ENCODE results near the gene PPFIA4.

PPFIA4 gene

GRCh38 chr1:203040513-203041275, 14.4 kb downstream of the PPFIA4 start:
- no peak for DNase-seq (ENCODE audit: low spot score)

GRCh38 chr1:203041351-203041932, 15.2 kb downstream of the PPFIA4 start:
- DNase-seq (ENCODE audit: low spot score) = no peak

DNA sequence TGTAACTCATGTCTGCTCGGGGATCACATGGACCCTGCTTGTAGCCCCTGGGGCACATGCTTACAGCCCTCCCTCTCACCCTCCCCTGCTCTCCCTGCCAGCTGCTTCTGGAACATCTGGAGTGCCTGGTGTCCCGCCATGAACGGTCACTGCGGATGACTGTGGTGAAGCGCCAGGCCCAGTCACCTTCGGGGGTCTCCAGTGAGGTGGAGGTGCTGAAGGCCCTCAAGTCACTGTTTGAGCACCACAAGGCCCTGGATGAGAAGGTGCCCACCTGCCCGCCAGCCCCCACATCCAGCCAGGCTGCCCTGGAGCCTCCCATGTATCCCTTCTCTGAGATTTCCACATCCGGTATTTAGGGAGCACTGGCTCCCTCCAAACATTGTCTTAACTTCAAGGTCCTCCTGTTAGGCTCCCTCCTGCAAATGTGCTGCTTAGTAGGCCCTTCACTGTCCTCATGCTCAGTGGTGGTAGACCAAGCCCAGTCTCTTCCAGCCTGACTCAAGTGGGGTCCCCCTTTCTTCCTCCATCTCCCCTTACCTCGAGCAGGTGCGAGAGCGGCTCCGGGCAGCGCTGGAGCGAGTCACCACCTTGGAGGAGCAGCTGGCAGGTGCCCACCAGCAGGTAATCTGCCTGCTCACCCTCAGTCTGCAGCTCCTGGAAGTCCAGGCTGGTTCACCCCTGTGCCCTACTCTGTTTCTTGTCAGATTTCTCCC, 17.7 kb downstream of the PPFIA4 start:
- no peak for DNase-seq (ENCODE audit: low spot score)

- DNase-seq (ENCODE audit: low spot score) = no peak
Measured at GRCh38 chr1:203044546-203045250, 18.4 kb downstream of the PPFIA4 start.

DNA sequence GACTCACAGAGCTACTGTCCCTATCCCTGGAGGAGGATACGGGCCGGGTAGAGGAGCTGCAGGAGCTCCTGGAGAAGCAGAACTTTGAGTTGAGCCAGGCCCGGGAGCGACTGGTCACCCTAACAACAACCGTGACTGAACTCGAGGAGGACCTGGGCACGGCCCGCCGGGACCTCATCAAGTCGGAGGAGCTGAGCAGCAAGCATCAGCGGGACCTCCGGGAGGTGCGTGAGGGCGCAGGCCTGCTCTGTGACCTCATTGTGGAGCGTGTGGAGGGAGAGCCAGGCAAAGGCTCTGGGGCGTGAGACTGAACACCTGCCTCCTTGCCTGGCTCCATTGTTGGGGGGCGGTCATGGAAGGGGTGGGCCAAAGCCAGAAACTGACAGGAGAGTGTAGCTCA, 19.0 kb downstream of the PPFIA4 start:
- no peak for DNase-seq (ENCODE audit: low spot score)

- DNase-seq (ENCODE audit: low spot score) = no peak
Measured at GRCh38 chr1:203045821-203046594, 19.7 kb downstream of the PPFIA4 start.

DNA sequence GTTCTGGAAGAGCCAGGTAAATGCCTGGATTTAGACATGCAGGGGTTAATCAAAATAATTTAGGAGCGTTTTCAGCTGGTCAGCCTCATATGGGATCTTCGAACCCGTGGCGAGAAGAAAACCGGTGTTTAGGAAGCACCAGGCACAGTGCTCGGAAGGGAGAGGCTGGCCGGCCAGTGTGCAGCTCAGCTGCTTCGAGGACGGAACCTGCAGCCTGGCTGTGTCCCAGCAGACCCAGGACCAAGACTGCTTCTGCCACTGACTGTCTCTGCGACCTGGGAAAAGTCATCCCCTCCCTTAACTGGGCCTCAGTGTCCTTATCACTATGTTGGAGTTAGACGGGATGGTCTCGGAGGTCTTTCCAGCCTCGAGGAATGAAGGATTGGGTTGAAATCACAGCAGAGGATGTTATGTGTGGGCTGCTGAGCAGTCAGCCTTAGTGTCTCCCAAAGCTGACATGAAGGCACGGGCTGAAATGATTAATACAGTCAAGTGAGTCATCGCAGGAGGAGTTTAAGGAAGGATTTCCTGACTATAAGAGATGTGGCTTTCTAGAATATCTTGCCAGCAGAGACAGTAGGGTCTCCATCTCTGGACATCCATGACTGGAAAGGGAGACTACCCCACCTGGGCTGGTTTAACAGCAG, 20.8 kb downstream of the PPFIA4 start:
- DNase-seq (ENCODE audit: low spot score) = no peak

GRCh38 chr1:203048086-203048485, 21.8 kb downstream of the PPFIA4 start:
- DNase-seq (ENCODE audit: low spot score) = no peak

DNA sequence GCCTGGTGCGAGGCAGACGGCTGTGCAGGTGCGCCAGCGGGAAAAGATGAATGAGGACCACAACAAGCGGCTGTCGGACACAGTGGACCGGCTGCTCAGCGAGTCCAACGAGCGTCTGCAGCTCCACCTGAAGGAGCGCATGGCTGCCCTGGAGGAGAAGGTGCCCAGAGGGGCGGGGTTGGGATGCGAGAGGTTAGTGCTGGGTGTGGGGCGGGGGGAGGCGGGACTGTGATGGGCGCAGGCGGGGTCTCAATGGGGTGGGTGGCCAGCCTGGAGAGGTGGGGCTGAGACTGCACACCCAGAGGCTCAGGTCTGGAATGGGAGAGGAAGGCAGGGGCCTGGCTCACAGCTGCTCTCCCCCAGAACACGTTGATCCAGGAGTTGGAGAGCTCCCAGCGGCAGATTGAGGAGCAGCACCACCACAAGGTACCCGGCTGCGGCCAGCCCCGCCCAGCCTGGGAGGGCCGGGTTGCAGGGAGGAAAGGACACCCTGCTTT, 22.3 kb downstream of the PPFIA4 start:
- DNase-seq (ENCODE audit: low spot score) = no peak

GRCh38 chr1:203049077-203049476, 22.8 kb downstream of the PPFIA4 start:
- no peak for DNase-seq (ENCODE audit: low spot score)

DNA sequence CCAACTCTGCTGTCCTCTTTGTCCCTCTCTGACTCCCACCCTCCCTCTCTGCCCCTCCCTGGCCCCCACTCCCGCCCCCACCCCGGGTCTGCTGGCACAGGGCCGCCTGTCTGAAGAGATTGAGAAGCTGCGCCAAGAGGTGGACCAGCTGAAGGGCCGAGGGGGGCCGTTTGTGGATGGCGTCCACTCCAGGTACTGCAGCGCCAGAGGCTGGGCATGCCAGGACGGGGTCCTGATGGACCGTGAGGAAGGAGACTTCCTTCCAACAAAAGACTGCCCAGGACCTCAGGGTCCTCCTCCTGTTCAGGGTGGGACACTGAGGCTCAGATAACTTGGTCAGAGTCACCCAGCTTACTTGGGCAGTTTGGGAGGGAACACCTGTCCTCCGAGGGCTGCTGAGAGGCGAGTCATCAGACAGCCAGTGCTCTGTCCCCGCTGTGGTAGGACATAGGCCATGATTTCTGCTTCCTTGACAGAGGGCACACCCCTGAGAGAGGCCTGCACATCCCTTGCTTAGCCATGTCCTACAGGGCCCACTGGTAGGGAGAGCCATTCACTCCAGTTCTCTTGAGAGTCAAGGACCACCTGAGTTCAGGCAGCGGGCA, 23.4 kb downstream of the PPFIA4 start:
- DNase-seq (ENCODE audit: low spot score) = no peak

- no peak for DNase-seq (ENCODE audit: low spot score)
Measured at GRCh38 chr1:203050826-203051225, 24.5 kb downstream of the PPFIA4 start.

- no peak for DNase-seq (ENCODE audit: low spot score)
Measured at GRCh38 chr1:203051841-203052324, 25.6 kb downstream of the PPFIA4 start.

DNA sequence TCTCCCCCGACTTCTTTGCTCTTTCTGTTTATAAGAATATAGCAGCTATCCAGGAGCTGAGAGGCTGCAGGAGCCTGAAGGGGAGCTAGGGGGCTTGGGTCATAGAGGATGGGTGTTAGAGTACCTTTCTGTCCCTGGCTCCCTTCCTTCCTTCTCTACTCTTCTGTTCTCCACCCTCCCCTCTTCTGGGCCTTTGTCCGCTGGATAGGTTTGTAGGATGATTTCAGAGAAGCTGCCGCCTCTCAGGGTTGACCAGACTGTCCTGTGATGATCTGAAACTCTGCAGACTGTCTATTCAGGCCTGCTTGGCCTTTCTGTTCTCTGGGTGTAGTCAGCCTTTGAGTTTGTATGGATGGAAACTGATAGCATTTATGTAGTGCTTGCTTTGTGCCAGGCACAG, 26.3 kb downstream of the PPFIA4 start:
- DNase-seq (ENCODE audit: low spot score) = no peak

GRCh38 chr1:203054184-203054583, 27.9 kb downstream of the PPFIA4 start:
- DNase-seq (ENCODE audit: low spot score) = no peak

DNA sequence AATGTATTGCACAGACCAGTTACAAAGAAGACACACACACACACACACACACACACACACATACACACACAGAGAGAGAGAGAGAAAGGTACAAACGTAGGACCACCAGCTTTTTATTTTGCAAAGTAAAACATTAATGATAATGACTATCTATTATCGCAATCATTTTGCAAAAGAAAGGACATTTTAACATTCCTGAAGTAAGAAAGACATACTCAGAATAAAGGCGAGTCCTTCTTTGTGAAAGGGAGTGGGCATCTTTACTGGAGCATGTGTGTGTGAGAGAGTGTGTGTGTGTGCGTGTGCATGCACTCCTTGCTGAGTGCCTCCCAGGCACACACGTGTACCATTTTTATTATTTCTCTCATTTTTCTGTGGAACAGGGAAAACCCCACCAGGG, 28.4 kb downstream of the PPFIA4 start:
- DNase-seq (ENCODE audit: low spot score) = no peak

- DNase-seq (ENCODE audit: low spot score) = no peak
Measured at GRCh38 chr1:203055161-203055799, 29.0 kb downstream of the PPFIA4 start.

GRCh38 chr1:203056012-203056411, 29.7 kb downstream of the PPFIA4 start:
- no peak for DNase-seq (ENCODE audit: low spot score)

- no peak for DNase-seq (ENCODE audit: low spot score)
Measured at GRCh38 chr1:203056516-203056915, 30.2 kb downstream of the PPFIA4 start.
